ENCODE data around the gene LGI1.
"Not testable (repeated sequence)": the region's sequence is repeated elsewhere in the genome, so short reads cannot be mapped to it uniquely, and the experiment has no call there.

Gene LGI1

DNA sequence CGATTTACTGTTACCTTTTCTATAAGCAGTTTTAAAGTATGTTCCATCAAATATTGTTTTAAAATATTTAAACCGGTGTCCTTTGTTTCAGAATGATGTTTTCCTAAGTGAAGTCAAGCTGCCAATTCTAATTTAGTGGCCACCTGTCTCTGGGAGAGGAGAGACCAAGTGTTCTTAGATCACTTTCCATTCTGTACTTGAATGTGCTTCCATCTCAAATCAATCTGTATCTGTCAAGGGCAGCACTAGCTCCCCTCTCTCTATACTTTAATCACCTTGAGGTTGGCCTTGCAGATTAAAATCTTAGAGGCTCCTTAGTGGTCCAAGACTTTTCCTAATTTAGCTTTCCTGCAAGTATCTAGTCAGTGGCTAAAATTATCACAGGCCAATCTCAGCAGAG, 49.6 kb downstream of the LGI1 start:
- DNase-seq (ENCODE audit: low read depth in 2 of 2): no peak

DNA sequence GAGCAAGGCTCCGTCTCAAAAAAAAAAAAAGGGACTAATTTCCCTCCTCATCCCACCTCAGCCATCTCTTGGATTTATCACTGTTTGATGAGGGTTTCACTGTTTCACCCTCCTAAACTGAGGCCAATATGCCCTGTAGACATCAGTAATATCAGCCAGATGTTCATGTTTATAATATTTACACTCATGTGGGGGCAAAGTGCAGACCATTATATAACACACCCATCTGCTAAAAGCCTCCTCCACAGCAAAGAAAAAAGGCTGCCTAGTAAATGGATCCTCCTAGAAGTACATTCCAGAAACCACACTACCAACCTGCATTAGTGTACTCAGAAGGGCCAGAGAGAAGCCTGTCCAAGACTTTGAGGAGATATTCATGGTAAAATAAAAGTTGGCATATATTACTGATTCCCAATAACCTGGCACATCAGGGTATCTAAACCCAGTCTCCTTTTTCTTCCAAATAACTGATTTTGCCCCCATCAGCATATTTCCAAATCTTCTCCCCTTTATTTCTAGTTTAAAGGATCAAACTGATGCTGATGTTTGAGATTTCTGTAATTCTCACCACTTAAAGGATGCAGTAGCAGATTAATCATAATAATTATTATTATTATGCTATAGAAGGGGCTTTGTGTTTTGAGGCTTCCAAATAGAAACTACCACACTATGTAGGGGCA, 55.1 kb downstream of the LGI1 start:
- DNase-seq (ENCODE audit: low read depth in 2 of 2): no peak

DNA sequence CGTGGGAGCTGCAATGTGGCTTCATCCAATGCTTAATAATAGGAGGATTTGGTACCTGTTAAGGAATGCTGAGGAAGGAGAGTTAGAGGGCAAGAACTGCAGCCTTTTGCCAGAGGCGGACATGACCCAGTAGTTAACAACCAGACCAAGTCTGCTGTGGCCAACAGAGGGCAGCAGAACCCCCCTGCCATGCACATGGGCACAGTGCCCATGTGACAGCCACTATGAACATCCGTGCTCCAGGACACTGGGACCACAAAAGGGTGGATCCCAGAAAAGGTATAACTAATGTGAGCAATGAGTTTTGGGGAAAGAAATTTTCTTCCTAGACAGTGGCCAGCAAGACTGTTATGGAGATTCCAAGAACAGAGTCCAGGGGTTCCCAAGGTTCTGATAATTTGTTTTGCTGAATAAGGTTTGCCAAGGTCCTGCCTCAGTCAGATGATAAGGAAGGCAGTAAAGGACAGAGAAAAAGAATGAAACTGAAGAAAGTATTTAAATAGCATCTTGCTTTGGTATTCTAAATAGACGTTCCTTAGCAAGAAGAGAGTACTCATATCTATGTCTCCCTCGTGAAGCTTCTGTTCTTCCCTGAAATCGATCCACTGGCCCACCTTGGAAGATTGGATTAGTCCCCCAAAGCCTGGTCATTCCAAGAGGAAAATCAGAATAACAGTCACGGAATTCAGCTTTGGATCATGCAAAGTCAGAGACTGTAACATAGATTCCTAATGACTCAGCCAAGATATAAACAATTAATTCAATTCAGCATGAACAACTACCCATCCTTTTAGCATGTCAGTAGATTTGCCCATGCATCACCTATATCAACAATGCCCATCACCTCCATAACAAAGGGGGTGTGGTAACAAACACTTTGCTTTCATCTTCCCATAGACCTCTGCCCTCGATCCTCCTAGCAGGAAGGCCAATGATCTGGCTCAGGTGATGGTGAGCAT, 56.0 kb downstream of the LGI1 start:
- DNase-seq (ENCODE audit: low read depth in 2 of 2): peak; percentile 16 to 47

DNA sequence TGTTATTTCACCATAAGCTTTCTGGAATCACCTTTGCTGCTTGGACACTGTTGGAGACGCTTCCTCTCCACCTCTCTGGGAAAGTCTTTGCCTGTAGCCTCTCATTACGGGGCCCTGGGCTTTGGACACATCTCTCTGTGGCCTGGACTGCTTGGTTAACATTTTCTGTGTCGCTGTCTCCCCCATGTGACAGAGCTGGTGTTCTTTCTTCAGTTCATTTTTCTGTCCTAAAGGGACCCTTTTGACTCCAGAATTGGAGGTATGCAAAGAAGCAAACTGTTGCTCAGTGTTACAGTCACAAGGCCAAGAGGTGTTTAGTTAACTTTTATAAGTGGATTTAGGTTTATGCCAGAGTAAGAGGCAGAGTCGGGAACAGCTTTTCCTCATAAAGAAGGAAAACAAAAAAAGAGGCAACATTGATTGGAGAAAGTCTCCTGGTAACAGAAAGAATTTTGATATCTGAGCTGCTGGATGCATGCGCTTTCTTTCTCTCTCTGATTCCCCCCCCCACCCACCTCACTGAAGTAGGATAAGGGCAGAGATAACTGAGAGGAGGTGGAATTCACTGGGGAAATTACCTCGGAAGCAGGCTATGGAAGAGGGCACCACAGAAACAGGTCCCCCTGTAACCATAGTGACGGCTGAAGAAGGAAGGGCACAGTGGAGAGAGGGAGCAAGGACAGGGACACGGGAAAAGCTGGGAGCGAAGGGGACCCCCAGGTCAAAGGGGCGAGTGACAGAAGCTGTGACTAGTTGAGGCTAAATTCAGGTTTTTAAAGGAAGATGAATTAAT, 57.8 kb downstream of the LGI1 start:
- DNase-seq (ENCODE audit: low read depth in 2 of 2): no peak

GRCh38 chr10:93816123-93816747, 58.5 kb downstream of the LGI1 start:
- DNase-seq (ENCODE audit: low read depth in 2 of 2): peak; percentile 6 to 25

- no peak for DNase-seq (ENCODE audit: low read depth in 2 of 2)
These were observed 60.4 kb downstream of the LGI1 start for GRCh38 chr10:93818086-93818485.

DNA sequence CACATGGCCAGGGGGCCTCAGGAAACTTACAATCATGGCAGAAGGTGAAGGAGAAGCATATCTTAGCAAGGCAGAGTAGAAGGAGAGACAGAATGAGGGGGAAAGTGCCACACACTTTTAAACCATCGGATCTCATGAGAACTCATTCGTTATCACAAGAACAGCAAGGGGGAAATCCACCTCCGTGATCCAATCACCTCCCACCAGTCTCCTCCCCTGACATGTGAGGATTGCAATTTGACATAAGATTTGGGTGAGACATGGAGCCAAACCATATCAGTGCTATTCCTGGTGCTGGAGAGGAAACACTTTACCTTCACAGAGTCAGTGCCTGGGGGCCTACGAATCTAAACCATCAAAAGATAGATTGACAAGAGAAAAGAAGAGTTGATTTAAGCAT, 61.8 kb downstream of the LGI1 start:
- DNase-seq (ENCODE audit: low read depth in 2 of 2): no peak

- DNase-seq (ENCODE audit: low read depth in 2 of 2): no peak
These were observed 62.7 kb downstream of the LGI1 start for GRCh38 chr10:93820434-93820833.

GRCh38 chr10:93821051-93821772, 63.5 kb downstream of the LGI1 start:
- DNase-seq (ENCODE audit: low read depth in 2 of 2): no peak

GRCh38 chr10:93826355-93826754, 68.6 kb downstream of the LGI1 start:
- DNase-seq (ENCODE audit: low read depth in 2 of 2): no peak

DNA sequence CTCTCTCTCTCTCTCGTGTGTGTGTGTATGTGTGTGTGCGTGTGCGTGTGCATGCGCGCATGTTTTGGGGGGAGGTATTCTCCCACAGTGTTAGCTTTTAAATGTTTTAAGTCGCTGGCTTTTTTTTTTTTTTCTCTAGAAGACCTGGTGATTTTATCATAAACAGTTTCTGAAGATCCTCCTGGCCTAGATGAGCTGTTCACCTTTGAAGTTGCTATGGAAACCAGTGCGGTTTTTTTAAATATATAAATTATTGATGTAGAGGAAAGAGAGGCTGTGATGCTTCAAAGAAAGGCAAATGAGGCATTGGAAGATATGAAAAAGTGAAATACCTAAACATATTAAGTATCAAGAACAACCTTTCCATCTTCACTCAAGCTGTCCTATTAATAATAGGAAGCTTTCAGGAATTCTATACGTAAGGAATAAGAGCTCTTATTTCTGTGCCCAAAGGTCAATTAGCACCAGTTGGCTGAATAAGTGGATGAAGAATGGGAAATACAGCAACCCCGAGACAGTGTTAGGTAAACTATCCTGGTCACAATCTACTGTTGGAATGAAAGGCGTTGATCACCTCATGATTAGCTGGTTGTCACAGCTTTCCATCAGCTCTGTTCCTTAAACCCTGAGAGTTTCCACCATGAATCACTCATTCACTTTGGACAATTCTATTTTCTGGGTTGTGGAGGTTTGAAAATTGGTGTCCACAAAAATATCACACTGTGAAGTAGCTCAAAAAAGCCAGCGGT, 69.5 kb downstream of the LGI1 start:
- no peak for DNase-seq (ENCODE audit: low read depth in 2 of 2)

DNA sequence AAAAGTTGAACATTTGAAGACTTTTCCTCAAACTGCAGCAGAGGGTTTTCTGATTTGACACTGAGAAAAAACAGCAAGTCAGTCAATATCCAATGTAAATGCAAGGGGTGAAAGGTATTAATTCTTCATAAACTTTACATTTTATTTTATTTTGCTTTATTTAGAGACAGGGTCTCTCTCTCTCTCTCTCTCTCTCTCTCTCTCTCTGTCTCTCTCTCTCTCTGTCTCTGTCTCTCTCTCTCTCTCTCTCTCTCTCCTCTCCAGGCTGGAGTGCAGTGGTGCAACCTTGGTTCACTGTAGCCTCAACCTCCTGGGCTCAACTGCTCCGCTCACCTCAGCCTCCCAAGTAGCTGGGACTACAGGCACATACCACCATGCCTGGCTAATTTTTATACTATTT, 73.3 kb downstream of the LGI1 start:
- not testable (repeated sequence) for DNase-seq (ENCODE audit: low read depth in 2 of 2)

GRCh38 chr10:93835770-93836169, 78.0 kb downstream of the LGI1 start:
- no peak for DNase-seq (ENCODE audit: low read depth in 2 of 2)

- DNase-seq (ENCODE audit: low read depth in 2 of 2): no peak
These were observed 80.1 kb downstream of the LGI1 start for GRCh38 chr10:93837822-93838221.

DNA sequence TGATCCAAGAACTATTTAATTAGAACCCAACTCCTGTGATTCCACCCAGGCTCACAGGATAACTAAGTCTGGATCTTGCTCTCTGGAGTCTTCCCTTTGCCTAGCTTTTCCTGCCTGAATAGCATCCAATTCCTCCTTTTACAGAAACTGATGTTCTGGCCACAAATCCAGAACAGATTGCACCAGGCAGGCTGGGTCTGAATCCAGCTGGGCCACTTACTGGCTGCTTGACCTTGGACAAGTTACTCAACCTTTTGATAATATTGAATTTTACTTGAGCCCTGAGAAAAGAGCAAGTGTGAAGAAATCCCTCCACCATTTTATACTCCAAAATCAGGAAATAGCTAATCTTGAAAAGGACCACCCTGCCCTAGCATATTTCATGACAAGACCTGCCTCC, 80.5 kb downstream of the LGI1 start:
- no peak for DNase-seq (ENCODE audit: low read depth in 2 of 2)

DNA sequence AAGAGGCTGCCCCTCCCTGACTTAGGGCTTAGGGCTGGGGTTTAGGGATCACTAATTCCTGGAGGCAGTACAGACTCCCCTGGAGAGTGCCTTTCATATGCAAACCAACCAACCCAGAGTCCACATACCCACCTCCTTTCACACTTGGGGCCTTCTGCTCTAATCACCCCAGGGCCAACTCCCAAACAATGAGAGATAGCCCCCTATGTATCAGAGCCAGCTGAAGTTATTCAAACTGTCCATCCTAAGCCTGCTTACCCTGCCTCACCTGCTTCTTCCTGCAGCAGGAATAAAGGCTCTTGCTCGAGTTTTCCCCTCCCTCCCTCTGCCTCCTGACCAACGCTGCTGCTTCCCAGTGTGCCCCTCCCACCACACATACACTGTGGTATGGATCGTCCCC, 84.2 kb downstream of the LGI1 start:
- DNase-seq (ENCODE audit: low read depth in 2 of 2): no peak

- no peak for DNase-seq (ENCODE audit: low read depth in 2 of 2)
These were observed 87.4 kb downstream of the LGI1 start for GRCh38 chr10:93844979-93845626.

Measured in activated CD4-positive, alpha-beta T cell treated with anti-CD3 and anti-CD28 coated beads for 24 hours (primary cell).